Measurements from ENCODE around the gene KRT86.
"Not testable (repeated sequence)": the region's sequence is repeated elsewhere in the genome, so short reads cannot be mapped to it uniquely, and the experiment has no call there.

DNA sequence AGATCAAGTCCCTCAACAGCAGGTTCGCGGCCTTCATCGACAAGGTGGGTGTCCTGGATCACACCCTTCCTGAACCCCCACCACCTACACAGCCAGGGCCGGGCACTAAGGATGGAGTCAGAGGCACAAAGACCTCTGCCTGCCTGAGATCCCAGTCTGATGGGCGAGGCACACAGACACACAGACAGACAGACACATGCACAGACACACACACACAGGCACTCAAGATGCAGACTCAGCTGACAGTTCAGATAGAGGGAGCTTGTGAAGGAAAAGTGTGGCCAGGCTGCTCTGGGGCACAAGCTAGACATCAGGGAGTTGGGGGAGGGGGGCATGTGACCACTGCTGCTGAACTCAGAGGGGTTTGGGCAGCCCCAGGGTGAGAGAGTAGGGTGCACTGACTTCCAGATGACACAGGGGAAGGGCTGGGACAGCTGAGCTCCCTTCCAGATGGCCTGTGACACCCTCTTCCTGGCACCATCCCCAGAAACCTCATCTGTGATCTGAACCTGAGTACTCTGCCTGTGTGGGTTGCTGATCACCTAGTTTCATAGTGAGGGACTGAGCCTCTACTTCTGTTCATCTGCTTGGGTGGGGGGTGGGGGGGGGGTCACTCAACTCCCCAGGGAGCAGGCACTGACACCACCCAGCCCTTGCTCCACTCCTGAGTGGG, 27.9 kb downstream of the KRT86 start:
- not testable (repeated sequence) for TF ChIP-seq ZC3H11A (IDR thresholded peaks at IDR 0.05); SMC3 (IDR thresholded peaks at IDR 0.05); CHD4 (IDR thresholded peaks at IDR 0.05; ENCODE audit: borderline replicate concordance); CHD2 (IDR thresholded peaks at IDR 0.05; ENCODE audit: low read length, partially characterized antibody); HOXA7 (CRISPR knock-in tag; IDR thresholded peaks at IDR 0.05); RAD21 (conservative IDR thresholded peaks at IDR 0.05 in 1 of 2, IDR thresholded peaks at IDR 0.05 in 1 of 2); ZSCAN20 (CRISPR knock-in tag; IDR thresholded peaks at IDR 0.05); KDM1A (IDR thresholded peaks at IDR 0.05; ENCODE audit: low read depth); HOXB13 (CRISPR knock-in tag; IDR thresholded peaks at IDR 0.05; ENCODE audit: low read depth)
- TF ChIP-seq, protein P1, sequence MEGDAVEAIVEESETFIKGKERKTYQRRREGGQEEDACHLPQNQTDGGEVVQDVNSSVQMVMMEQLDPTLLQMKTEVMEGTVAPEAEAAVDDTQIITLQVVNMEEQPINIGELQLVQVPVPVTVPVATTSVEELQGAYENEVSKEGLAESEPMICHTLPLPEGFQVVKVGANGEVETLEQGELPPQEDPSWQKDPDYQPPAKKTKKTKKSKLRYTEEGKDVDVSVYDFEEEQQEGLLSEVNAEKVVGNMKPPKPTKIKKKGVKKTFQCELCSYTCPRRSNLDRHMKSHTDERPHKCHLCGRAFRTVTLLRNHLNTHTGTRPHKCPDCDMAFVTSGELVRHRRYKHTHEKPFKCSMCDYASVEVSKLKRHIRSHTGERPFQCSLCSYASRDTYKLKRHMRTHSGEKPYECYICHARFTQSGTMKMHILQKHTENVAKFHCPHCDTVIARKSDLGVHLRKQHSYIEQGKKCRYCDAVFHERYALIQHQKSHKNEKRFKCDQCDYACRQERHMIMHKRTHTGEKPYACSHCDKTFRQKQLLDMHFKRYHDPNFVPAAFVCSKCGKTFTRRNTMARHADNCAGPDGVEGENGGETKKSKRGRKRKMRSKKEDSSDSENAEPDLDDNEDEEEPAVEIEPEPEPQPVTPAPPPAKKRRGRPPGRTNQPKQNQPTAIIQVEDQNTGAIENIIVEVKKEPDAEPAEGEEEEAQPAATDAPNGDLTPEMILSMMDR (IDR thresholded peaks at IDR 0.05), result not testable (repeated sequence)
- TF ChIP-seq, protein P2, sequence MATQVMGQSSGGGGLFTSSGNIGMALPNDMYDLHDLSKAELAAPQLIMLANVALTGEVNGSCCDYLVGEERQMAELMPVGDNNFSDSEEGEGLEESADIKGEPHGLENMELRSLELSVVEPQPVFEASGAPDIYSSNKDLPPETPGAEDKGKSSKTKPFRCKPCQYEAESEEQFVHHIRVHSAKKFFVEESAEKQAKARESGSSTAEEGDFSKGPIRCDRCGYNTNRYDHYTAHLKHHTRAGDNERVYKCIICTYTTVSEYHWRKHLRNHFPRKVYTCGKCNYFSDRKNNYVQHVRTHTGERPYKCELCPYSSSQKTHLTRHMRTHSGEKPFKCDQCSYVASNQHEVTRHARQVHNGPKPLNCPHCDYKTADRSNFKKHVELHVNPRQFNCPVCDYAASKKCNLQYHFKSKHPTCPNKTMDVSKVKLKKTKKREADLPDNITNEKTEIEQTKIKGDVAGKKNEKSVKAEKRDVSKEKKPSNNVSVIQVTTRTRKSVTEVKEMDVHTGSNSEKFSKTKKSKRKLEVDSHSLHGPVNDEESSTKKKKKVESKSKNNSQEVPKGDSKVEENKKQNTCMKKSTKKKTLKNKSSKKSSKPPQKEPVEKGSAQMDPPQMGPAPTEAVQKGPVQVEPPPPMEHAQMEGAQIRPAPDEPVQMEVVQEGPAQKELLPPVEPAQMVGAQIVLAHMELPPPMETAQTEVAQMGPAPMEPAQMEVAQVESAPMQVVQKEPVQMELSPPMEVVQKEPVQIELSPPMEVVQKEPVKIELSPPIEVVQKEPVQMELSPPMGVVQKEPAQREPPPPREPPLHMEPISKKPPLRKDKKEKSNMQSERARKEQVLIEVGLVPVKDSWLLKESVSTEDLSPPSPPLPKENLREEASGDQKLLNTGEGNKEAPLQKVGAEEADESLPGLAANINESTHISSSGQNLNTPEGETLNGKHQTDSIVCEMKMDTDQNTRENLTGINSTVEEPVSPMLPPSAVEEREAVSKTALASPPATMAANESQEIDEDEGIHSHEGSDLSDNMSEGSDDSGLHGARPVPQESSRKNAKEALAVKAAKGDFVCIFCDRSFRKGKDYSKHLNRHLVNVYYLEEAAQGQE (IDR thresholded peaks at IDR 0.05), result not testable (repeated sequence)
- TF ChIP-seq, protein P3, sequence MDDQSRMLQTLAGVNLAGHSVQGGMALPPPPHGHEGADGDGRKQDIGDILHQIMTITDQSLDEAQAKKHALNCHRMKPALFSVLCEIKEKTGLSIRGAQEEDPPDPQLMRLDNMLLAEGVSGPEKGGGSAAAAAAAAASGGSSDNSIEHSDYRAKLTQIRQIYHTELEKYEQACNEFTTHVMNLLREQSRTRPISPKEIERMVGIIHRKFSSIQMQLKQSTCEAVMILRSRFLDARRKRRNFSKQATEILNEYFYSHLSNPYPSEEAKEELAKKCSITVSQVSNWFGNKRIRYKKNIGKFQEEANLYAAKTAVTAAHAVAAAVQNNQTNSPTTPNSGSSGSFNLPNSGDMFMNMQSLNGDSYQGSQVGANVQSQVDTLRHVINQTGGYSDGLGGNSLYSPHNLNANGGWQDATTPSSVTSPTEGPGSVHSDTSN (IDR thresholded peaks at IDR 0.05), result not testable (repeated sequence)
